ENCODE measurements around the gene MCTP1.

DNA sequence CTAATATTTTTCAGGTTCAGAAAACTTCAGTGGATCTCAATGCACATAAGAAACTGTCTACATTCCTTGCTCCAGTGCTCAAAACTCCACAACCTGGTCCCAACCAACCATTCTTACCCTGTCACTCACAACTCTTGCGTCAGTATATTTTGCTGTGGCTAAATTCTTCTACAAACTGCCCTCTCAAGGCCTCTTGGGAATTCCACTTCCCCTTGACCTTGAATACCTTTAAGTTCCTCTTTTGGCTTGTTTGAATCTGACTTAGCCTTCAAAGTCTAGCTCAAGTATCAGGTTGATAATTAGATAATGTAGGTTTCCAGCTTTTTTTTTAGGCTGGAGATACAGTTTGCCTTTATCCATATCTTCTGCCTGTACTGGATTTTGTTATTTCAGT, 538.2 kb downstream of the MCTP1 start:
- TF ChIP-seq, protein P1, sequence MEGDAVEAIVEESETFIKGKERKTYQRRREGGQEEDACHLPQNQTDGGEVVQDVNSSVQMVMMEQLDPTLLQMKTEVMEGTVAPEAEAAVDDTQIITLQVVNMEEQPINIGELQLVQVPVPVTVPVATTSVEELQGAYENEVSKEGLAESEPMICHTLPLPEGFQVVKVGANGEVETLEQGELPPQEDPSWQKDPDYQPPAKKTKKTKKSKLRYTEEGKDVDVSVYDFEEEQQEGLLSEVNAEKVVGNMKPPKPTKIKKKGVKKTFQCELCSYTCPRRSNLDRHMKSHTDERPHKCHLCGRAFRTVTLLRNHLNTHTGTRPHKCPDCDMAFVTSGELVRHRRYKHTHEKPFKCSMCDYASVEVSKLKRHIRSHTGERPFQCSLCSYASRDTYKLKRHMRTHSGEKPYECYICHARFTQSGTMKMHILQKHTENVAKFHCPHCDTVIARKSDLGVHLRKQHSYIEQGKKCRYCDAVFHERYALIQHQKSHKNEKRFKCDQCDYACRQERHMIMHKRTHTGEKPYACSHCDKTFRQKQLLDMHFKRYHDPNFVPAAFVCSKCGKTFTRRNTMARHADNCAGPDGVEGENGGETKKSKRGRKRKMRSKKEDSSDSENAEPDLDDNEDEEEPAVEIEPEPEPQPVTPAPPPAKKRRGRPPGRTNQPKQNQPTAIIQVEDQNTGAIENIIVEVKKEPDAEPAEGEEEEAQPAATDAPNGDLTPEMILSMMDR (conservative IDR thresholded peaks at IDR 0.05 in 1 of 2, IDR thresholded peaks at IDR 0.05 in 1 of 2; ENCODE audit: extremely low read depth in 1 of 2, insufficient read depth in 1 of 2, low read depth in 1 of 2, low read length in 2 of 2) = no peak
- no peak for TF ChIP-seq EZH2 (IDR thresholded peaks at IDR 0.05; ENCODE audit: borderline replicate concordance, low read length)

Measured in mammary epithelial cell (primary cell).